Measurements from ENCODE around the gene CCDC126.
"Not testable (repeated sequence)": the region's sequence is repeated elsewhere in the genome, so short reads cannot be mapped to it uniquely, and the experiment has no call there.

The CCDC126 gene

DNA sequence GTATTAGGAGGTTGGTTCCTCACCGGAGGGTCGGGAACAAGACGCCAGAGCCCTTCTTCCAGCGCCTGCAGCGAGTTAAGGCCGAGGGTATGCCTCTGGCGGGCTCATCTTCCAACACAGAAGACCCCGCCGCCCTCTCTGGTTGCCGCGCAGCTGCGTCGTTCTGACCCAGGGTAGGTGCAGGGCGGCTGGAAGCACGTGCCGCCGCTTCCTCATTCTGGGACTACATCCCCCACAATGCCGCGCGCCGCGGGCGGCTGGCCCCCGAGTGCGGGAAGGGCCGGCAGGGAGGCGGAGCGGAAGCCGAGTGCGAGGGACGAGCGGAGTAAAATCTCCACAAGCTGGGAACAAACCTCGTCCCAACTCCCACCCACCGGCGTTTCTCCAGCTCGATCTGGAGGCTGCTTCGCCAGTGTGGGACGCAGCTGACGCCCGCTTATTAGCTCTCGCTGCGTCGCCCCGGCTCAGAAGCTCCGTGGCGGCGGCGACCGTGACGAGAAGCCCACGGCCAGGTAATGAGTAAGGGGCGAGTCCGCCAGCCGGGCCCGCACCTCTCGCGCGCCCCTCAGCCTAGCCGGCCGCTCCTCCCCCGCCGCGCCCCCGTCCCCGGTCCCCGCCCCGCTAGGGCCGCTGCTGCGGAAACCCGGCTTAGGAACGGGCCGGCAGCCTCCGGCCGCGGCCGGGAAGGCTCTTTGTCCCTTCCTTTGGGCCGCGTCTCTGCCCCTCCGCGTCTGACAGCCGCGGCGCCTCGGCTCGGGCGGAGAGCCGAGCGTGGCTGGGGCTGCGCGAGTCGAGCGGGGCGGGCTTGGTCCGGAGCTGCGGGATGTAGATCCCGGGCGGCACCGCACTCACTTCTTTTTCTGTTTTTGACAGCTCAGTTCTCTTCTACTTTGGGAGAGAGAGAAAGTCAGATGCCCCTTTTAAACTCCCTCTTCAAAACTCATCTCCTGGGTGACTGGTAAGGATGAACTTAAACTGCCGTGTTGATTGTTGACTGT lies at the start of gene CCDC126:
TSS of gene CCDC126 (plus strand) at position 289 of the 998 bp plus-strand sequence. CDS start 13,934 bp downstream, outside the sequence.
- DNase-seq (ENCODE audit: low spot score), result peak; percentile 93

- DNase-seq (ENCODE audit: low spot score), result no peak
Measured at GRCh38 chr7:23547662-23548061, 49.5 kb upstream of the CCDC126 start.

- no peak for DNase-seq (ENCODE audit: low spot score)
Measured at GRCh38 chr7:23558303-23558702, 38.9 kb upstream of the CCDC126 start.

DNA sequence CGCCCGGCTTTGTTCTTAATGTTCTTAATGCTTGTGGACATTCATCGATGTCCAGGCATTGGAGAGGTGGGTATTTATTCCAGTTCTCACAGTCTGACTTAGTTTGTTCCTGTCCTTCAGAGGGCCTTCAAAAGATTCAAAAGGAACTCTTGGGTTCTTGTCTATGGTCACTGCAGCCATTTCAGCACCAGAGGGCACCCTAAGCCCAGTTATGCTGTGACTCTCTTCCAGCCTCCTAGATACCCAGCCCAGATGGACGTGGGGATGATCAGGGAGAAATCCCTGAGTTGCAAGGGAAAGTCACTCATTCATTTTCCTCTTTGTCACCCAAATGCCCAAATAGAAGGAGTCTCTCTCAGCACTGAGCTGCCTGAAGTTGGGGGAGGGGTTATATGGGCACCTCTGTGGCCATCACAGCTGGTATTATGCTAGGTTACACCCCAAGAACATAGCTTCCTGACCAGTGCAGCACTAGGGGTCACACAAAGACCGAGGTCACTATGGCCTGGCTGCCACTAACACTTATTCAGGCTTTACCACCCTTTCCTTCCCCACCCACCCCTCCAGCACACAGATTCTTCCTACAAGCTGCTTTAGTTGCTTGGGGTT lies 26.5 kb upstream of the CCDC126 start:
- DNase-seq (ENCODE audit: low spot score), result peak; percentile 60

GRCh38 chr7:23581975-23582374 lies 15.2 kb upstream of the CCDC126 start:
- not testable (repeated sequence) for DNase-seq (ENCODE audit: low spot score)

- not testable (repeated sequence) for DNase-seq (ENCODE audit: low spot score)
Measured at GRCh38 chr7:23585304-23585703, 11.9 kb upstream of the CCDC126 start.

- DNase-seq (ENCODE audit: low spot score), result no peak
Measured at GRCh38 chr7:23586159-23586558, 11.0 kb upstream of the CCDC126 start.

GRCh38 chr7:23590529-23590928 lies 6.7 kb upstream of the CCDC126 start:
- DNase-seq (ENCODE audit: low spot score), result no peak

DNA sequence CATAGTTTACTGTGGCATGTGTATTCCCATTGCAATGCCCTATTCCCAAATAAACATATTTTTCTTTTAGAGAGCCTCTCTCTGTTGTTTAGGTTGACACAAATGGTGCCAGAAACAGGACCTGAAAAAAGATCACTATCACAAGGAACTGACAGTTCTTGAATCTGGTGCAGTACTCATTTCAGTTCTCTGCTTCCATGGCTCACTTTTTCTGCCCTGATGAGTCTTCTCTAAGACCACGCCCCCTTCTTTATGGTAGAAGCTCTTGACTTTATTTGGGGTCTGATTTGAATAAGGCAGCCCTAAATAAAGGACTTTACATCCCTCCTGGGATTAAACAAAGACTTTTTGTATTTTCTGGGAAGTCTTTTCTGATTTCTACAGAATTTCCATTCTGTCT lies 3.5 kb upstream of the CCDC126 start:
- DNase-seq (ENCODE audit: low spot score), result no peak

GRCh38 chr7:23594879-23595604 lies 2.1 kb upstream of the CCDC126 start:
- no peak for DNase-seq (ENCODE audit: low spot score)

DNA sequence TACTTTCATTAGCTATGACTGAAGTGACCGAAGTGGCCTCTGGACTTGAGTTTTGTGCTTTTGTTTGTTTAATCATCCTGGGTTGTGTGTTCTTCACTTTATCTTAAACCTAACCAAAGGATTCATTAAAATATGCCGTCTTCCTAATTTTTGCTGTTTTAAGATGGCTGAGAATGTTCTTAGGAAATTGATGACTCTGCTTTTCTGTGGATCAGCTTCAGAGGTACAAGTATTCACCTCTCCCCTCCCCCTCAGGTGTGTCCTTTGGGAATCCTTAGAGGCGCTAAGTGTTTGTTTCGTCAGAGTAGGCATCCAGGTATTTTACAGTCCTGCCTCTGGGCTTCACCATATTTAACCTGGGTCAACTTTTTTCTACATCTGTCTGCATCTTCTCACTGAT lies 1.1 kb downstream of the CCDC126 start:
- DNase-seq (ENCODE audit: low spot score), result no peak

GRCh38 chr7:23600236-23600635 lies 3.1 kb downstream of the CCDC126 start:
- DNase-seq (ENCODE audit: low spot score), result peak; percentile 24

GRCh38 chr7:23603632-23604295 lies 6.6 kb downstream of the CCDC126 start:
- DNase-seq (ENCODE audit: low spot score), result no peak

GRCh38 chr7:23604296-23604640 lies 7.1 kb downstream of the CCDC126 start:
- no peak for DNase-seq (ENCODE audit: low spot score)

DNA sequence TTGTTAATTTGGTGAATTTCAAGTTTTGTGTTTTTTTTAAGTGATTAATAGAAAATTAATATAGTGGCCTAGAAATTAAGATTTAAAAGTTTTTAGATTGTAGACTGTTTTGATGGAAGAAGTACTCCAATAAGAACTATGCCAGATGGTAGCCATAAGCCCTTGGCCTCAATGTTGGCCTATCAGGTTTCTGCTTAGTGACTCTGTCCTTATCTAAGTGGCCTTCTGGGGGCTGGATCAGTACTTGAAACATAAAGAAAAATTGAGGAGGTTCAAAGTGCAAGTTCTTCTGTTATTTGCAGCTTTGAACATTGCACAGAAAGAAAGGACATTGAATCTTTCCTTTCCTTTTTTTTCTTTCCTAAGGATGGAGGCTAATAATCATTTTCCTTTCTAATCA lies 9.9 kb downstream of the CCDC126 start:
- DNase-seq (ENCODE audit: low spot score), result no peak

GRCh38 chr7:23607866-23608265 lies 10.7 kb downstream of the CCDC126 start:
- no peak for DNase-seq (ENCODE audit: low spot score)

GRCh38 chr7:23615331-23615730 lies 18.1 kb downstream of the CCDC126 start:
- DNase-seq (ENCODE audit: low spot score), result no peak

- no peak for DNase-seq (ENCODE audit: low spot score)
Measured at GRCh38 chr7:23616593-23616992, 19.4 kb downstream of the CCDC126 start.

DNA sequence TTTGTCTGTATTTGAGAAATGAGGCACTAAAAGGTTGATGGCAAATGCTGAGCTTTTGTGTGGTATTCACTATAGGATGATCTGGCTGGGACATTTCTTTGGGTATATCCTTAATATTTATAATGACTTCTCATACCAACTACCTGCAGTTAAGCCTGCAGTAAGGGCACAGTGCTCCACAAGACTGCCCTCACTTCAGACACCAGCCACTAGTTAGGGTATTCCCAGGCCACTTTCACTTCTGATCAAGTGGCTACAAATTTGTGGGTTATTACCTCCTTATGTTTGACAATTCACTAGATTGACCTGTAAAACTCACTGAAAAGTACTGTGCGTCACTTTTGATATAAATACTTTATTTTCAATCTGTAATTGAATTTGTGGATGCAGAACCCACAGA lies 20.3 kb downstream of the CCDC126 start:
- DNase-seq (ENCODE audit: low spot score), result no peak

DNA sequence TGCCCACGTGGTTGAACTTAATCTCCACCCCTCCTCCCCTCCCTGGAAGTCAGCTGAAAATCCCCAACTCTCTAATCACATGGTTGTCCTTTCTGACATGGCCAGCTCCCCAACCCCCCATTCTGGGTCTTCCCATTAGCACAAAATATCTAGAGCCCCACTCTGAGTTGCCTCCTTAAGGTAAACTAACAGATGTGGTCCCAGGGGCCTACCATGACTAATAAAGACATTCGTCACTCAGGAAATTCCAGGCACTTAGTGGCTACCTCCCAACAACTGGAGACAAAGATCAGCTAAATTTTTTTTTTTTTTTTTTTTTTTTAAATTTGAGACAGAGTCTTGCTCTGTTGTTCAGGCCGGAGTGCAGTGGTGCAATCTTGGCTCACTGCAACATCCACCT lies 21.1 kb downstream of the CCDC126 start:
- DNase-seq (ENCODE audit: low spot score), result no peak

GRCh38 chr7:23619141-23619540 lies 22.0 kb downstream of the CCDC126 start:
- no peak for DNase-seq (ENCODE audit: low spot score)

DNA sequence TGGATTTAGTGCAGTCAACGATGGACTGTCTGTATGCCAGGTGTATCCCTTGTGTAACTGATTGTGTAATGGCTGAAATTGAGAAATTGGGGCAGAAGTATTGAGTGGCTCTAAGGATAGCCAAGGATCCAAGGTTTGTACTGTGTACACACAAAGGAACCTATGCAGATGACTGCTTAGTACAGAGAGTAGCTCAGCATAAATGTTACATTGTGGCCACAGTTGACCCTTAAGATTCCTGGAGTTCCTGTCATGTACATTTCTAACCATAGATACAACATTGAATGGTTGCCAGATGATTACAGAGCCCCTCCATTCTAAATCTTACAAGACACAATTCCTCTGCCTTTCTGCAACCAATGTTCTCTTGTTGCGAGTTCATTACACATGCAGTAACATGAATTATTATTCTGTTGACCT lies 25.3 kb downstream of the CCDC126 start:
- DNase-seq (ENCODE audit: low spot score), result no peak

Data from hepatic stellate cell (primary cell).